HepG2 (cell line): ENCODE data around the gene PWWP2A. TPM values are rescaled to one million over a fixed set of nuclear protein-coding genes. Genes with fewer than 3 reads are reported as not detected.

Experiments
- ATF6 ChIP-seq: sonication (generic); formaldehyde crosslinking; conservative IDR thresholded peaks from 2 replicates; pipeline ENCODE4 v1.4.0; 2020; ENCODE audit warnings: missing genetic modification reagents
- KDM5B ChIP-seq: sonication (generic); formaldehyde crosslinking; IDR thresholded peaks from 2 replicates; pipeline ENCODE4 v1.4.0; 2020; ENCODE audit warnings: missing genetic modification reagents, mild to moderate bottlenecking, borderline replicate concordance
- MNT ChIP-seq: fragments of 450-650 bp; IDR thresholded peaks from 2 replicates; pipeline ENCODE4 v1.6.1; 2016
- PAXIP1 ChIP-seq: sonication (generic); formaldehyde crosslinking; conservative IDR thresholded peaks from 2 replicates; pipeline ENCODE4 v1.4.0; 2020; ENCODE audit warnings: mild to moderate bottlenecking, missing genetic modification reagents, moderate library complexity
- PHB2 ChIP-seq: fragments of 450-650 bp; IDR thresholded peaks from 2 replicates; pipeline ENCODE4 v1.6.1; 2018; ENCODE audit not compliant: partially characterized antibody
- REXO4 ChIP-seq: sonication (generic); formaldehyde crosslinking; IDR thresholded peaks from 2 replicates; pipeline ENCODE4 v1.8.0; 2022; ENCODE audit warnings: missing genetic modification reagents, mild to moderate bottlenecking, borderline replicate concordance
- SAFB2 ChIP-seq: sonication (generic); formaldehyde crosslinking; IDR thresholded peaks from 2 replicates; pipeline ENCODE4 v1.5.1; 2020; ENCODE audit warnings: missing genetic modification reagents, low read depth, mild to moderate bottlenecking, borderline replicate concordance
- SMAD1 ChIP-seq: sonication (generic); formaldehyde crosslinking; IDR thresholded peaks from 2 replicates; pipeline ENCODE4 v1.4.0; 2020; ENCODE audit warnings: missing genetic modification reagents, low read depth, mild to moderate bottlenecking, borderline replicate concordance
- TP53 ChIP-seq: sonication (generic); formaldehyde crosslinking; conservative IDR thresholded peaks from 2 replicates; pipeline ENCODE4 v1.4.0; 2020; ENCODE audit warnings: missing genetic modification reagents
- TRIM24 ChIP-seq: sonication (generic); formaldehyde crosslinking; IDR thresholded peaks from 2 replicates; pipeline ENCODE4 v1.8.0; 2022; ENCODE audit warnings: mild to moderate bottlenecking, missing genetic modification reagents
- ZBTB2 ChIP-seq: sonication (generic); formaldehyde crosslinking; IDR thresholded peaks from 2 replicates; pipeline ENCODE4 v1.8.0; 2022; ENCODE audit warnings: low read depth, missing genetic modification reagents
- ZBTB21 ChIP-seq: sonication (generic); formaldehyde crosslinking; IDR thresholded peaks from 2 replicates; pipeline ENCODE4 v1.4.0; 2020; ENCODE audit warnings: missing genetic modification reagents
- ZKSCAN1 ChIP-seq: fragments of 150-350 bp; IDR thresholded peaks from 2 replicates; pipeline ENCODE4 v1.6.1; 2014; ENCODE audit warnings: low read length
- ZMAT3 ChIP-seq: sonication (generic); formaldehyde crosslinking; conservative IDR thresholded peaks from 2 replicates; pipeline ENCODE4 v1.7.0; 2021; ENCODE audit warnings: missing genetic modification reagents
- ZNF205 ChIP-seq: IDR thresholded peaks from 2 replicates; pipeline ENCODE4 v1.6.1; 2018; ENCODE audit warnings: missing biosample characterization, missing genetic modification reagents
- ZNF256 ChIP-seq: sonication (generic); formaldehyde crosslinking; conservative IDR thresholded peaks from 2 replicates; pipeline ENCODE4 v1.4.0; 2020; ENCODE audit warnings: missing genetic modification reagents
- ZNF317 ChIP-seq: sonication (generic); formaldehyde crosslinking; IDR thresholded peaks from 2 replicates; pipeline ENCODE4 v1.5.0; 2020; ENCODE audit warnings: mild to moderate bottlenecking, missing genetic modification reagents
- ZNF382 ChIP-seq: sonication (generic); formaldehyde crosslinking; IDR thresholded peaks from 2 replicates; pipeline ENCODE4 v1.5.0; 2020; ENCODE audit warnings: missing genetic modification reagents, mild to moderate bottlenecking, borderline replicate concordance
- ZNF672 ChIP-seq: sonication (generic); formaldehyde crosslinking; IDR thresholded peaks from 2 replicates; pipeline ENCODE4 v1.8.1; 2022; ENCODE audit warnings: missing genetic modification reagents
- ZNF784 ChIP-seq: sonication (generic); formaldehyde crosslinking; IDR thresholded peaks from 2 replicates; pipeline ENCODE4 v1.5.1; 2020; ENCODE audit warnings: missing genetic modification reagents, mild to moderate bottlenecking, borderline replicate concordance
- ZSCAN21 ChIP-seq: sonication (generic); formaldehyde crosslinking; IDR thresholded peaks from 2 replicates; pipeline ENCODE4 v1.8.0; 2022; ENCODE audit warnings: mild to moderate bottlenecking, missing genetic modification reagents, moderate library complexity, borderline replicate concordance
- polyA plus RNA-seq, 8 experiments: library from polyadenylated mRNA; depleted of rRNA in 3 of 8; stranded (reverse) in 7 of 8; unstranded in 1 of 8; fragments of >200 nt; fragmentation: Illumina TruSeq in 4 of 8; extraction: Trizol in 4 of 8; gene quantifications; 2 replicates each; pipeline versions ENCODE4 v1.2.1 to v1.2.3, GENCODE V29; 2011 to 2016; ENCODE audit warnings: low read depth in 4 of 8, missing spikeins in 1 of 8, mixed read lengths in 1 of 8; ENCODE audit not compliant: insufficient read depth in 1 of 8
- total RNA-seq, 5 experiments: library from RNA; depleted of rRNA; stranded (reverse); fragments of >200 nt; fragmentation: Illumina TruSeq; extraction: Trizol; gene quantifications; 2 replicates each; pipeline ENCODE4 v1.2.3, GENCODE V29; 2016; ENCODE audit warnings: low read depth in 1 of 5

PWWP2A gene
- total and polyA plus RNA-seq, 2 of the 13 experiments (the other 11 are each of a cell fraction or from before 2014, with no cell fraction given): 7.3 to 16.9 TPM

GRCh38 chr5:160119142-160119904 is at the start of gene PWWP2A (continued):
- TF ChIP-seq TP53 (CRISPR knock-in tag) (no peak), TRIM24 (CRISPR knock-in tag) (no peak), ZSCAN21 (CRISPR knock-in tag) (peak; percentile 82), ATF6 (CRISPR knock-in tag) (no peak), ZNF317 (CRISPR knock-in tag) (no peak), ZNF784 (CRISPR knock-in tag) (no peak), KDM5B (CRISPR knock-in tag) (peak; percentile 57), ZNF382 (CRISPR knock-in tag) (no peak), ZNF205 (no peak), ZBTB2 (no peak), MNT (no peak), PHB2 (no peak), REXO4 (CRISPR knock-in tag) (no peak; the same call in 1 of the 2 replicates), SAFB2 (no peak), ZKSCAN1 (no peak), ZNF672 (CRISPR knock-in tag) (no peak), ZMAT3 (CRISPR knock-in tag) (peak; percentile 95), SMAD1 (CRISPR knock-in tag) (no peak), PAXIP1 (CRISPR knock-in tag) (peak; percentile 21; the same call in 1 of the 2 replicates), ZBTB21 (CRISPR knock-in tag) (no peak), ZNF256 (no peak)
